ENCODE results near the gene FSIP2.
"Not testable (repeated sequence)": the region's sequence is repeated elsewhere in the genome, so short reads cannot be mapped to it uniquely, and the experiment has no call there.

Gene FSIP2

GRCh38 chr2:185806783-185807182 is 68.2 kb downstream of the FSIP2 start:
- DNase-seq (ENCODE audit: insufficient read length, low spot score) = no peak
- no peak for FAIRE-seq

- FAIRE-seq (no peak), DNase-seq (ENCODE audit: insufficient read length, low spot score) (no peak)
Observed at GRCh38 chr2:185807351-185807750, 68.7 kb downstream of the FSIP2 start.

- DNase-seq (ENCODE audit: insufficient read length, low spot score) (no peak), FAIRE-seq (no peak)
Observed at GRCh38 chr2:185811580-185811979, 73.0 kb downstream of the FSIP2 start.

- no peak for FAIRE-seq
- DNase-seq (ENCODE audit: insufficient read length, low spot score) = no peak
Observed at GRCh38 chr2:185813707-185814106, 75.1 kb downstream of the FSIP2 start.

GRCh38 chr2:185817991-185818390 is 79.4 kb downstream of the FSIP2 start:
- no peak for FAIRE-seq

GRCh38 chr2:185821467-185821866 is 82.9 kb downstream of the FSIP2 start:
- no peak for FAIRE-seq
- no peak for DNase-seq (ENCODE audit: insufficient read length, low spot score)

More at GRCh38 chr2:185817991-185818390, 79.4 kb downstream of the FSIP2 start:
- DNase-seq (ENCODE audit: insufficient read length, low spot score) = no peak

- FAIRE-seq (no peak), DNase-seq (ENCODE audit: insufficient read length, low spot score) (no peak)
Observed at GRCh38 chr2:185823773-185824172, 85.2 kb downstream of the FSIP2 start.

- DNase-seq (ENCODE audit: insufficient read length, low spot score) (no peak), FAIRE-seq (no peak)
Observed at GRCh38 chr2:185825557-185825956, 87.0 kb downstream of the FSIP2 start.

- FAIRE-seq = no peak
Observed at GRCh38 chr2:185828326-185828725, 89.7 kb downstream of the FSIP2 start.

GRCh38 chr2:185833864-185834263 is 95.3 kb downstream of the FSIP2 start:
- DNase-seq (ENCODE audit: insufficient read length, low spot score) (no peak), FAIRE-seq (no peak)

More at GRCh38 chr2:185828326-185828725, 89.7 kb downstream of the FSIP2 start:
- no peak for DNase-seq (ENCODE audit: insufficient read length, low spot score)

GRCh38 chr2:185835974-185836373 is 97.4 kb downstream of the FSIP2 start:
- DNase-seq (ENCODE audit: insufficient read length, low spot score) (no peak), FAIRE-seq (no peak)

GRCh38 chr2:185854885-185855284 is 116.3 kb downstream of the FSIP2 start:
- no peak for DNase-seq (ENCODE audit: insufficient read length, low spot score)
- FAIRE-seq = no peak

GRCh38 chr2:185857691-185858090 is 119.1 kb downstream of the FSIP2 start:
- FAIRE-seq = no peak
- DNase-seq (ENCODE audit: insufficient read length, low spot score) = no peak

GRCh38 chr2:185859506-185859905 is 120.9 kb downstream of the FSIP2 start:
- no peak for FAIRE-seq

GRCh38 chr2:185860321-185860720 is 121.7 kb downstream of the FSIP2 start:
- FAIRE-seq (no peak), DNase-seq (ENCODE audit: insufficient read length, low spot score) (no peak)

More at GRCh38 chr2:185859506-185859905, 120.9 kb downstream of the FSIP2 start:
- no peak for DNase-seq (ENCODE audit: insufficient read length, low spot score)

GRCh38 chr2:185862657-185863398 is 124.2 kb downstream of the FSIP2 start:
- DNase-seq (ENCODE audit: insufficient read length, low spot score) (no peak), FAIRE-seq (no peak)

GRCh38 chr2:185864468-185865260 is 126.1 kb downstream of the FSIP2 start:
- not testable (repeated sequence) for DNase-seq (ENCODE audit: insufficient read length, low spot score); FAIRE-seq

GRCh38 chr2:185875136-185875931 is 136.7 kb downstream of the FSIP2 start:
- DNase-seq (ENCODE audit: insufficient read length, low spot score) (no peak), FAIRE-seq (no peak)

GRCh38 chr2:185876234-185876633 is 137.6 kb downstream of the FSIP2 start:
- no peak for FAIRE-seq
- no peak for DNase-seq (ENCODE audit: insufficient read length, low spot score)

- no peak for DNase-seq (ENCODE audit: insufficient read length, low spot score)
Observed at GRCh38 chr2:185880396-185880795, 141.8 kb downstream of the FSIP2 start.

More at GRCh38 chr2:185880396-185880795, 141.8 kb downstream of the FSIP2 start:
- no peak for FAIRE-seq
